Measurements from ENCODE around the gene PSMB8.

PSMB8 gene

DNA sequence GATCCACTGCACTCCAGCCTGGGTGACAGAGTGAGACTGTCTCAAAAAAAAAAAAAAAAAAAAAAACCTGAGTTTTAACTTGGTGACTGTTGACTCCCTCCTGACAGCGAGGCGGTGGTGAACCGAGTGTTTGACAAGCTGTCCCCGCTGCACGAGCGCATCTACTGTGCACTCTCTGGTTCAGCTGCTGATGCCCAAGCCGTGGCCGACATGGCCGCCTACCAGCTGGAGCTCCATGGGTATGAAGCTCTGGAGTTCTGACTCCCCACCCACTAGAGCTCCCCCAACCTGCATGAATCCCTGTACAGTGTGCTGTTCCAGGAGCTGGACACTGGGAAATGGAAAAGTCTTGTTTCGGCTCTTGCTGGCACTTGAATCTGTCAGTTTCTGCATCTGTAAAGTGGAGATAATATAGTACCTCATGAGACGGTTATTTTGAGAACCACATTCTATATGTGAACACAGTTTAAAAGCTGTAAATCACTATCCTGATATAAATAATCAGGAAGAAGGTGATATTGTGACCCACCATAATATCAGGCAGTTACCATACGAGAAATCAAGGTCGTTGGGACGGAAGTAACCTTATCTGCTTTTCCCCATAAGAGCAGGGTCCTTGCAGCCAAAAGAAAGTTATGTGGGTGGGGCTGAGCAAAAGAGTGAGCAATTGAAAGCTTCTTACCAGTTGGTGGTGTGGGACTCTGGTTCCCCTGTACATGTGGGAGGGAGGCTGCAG is 13.5 kb upstream of the PSMB8 start:
- DNase-seq (ENCODE audit: low read depth in 1 of 2, low spot score in 1 of 2): no peak

GRCh38 chr6:32855467-32856174 is 11.8 kb upstream of the PSMB8 start:
- DNase-seq (ENCODE audit: low read depth in 1 of 2, low spot score in 1 of 2): no peak

DNA sequence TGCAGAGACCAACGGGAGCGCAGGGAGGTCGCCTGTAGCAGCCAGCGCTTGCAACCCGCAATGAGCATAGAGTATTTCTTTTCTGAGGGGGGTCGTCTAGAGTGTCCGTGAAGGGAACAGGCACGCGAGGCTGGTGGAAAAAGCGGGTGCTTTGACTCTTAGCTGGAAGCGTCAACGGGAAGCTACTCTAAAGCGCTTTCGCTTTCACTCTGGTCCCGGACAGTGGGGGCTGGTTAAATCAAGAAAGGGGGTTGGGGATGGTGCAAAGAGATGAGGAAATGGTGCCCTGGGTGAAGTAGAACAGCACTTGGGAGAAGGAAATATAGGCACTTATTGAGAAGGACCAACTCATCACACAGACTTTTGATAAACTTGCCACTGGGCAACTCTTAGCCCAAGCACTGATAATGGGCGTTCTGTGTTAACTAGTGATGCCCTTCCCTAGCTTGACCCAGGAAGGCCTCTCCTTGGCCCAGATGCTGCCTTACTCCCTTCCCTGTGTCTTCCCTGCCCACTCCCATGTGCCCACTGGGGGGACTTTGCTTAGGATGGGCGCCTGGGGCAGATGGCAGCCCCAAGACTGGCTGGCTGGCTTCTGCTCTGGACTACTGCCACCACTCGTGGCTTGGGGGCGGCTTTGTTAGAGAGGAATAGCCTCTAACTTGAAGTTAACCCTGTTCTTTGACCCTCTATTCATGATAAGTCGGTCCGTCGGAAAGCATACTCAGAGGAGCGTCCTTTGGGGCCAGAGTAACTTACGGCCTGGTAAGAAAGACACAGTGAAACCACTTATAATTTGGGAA is 10.7 kb upstream of the PSMB8 start:
- DNase-seq (ENCODE audit: low read depth in 1 of 2, low spot score in 1 of 2): peak in 1 of 2 donors; percentile 31

- DNase-seq (ENCODE audit: low read depth in 1 of 2, low spot score in 1 of 2): peak; percentile 85 to 92
These were observed 9.9 kb upstream of the PSMB8 start, which contains the start of the genes PSMB9 and TAP1 for GRCh38 chr6:32853541-32854375. TSS of gene PSMB9 (plus strand) at chr6:32854192. CDS start at chr6:32854230, 38 bp downstream. TSS of gene TAP1 (minus strand) at chr6:32853704. CDS start at chr6:32853636, 68 bp downstream.

- DNase-seq (ENCODE audit: low read depth in 1 of 2, low spot score in 1 of 2): peak; percentile 28 to 42
These were observed 9.1 kb upstream of the PSMB8 start for GRCh38 chr6:32852844-32853540.

- DNase-seq (ENCODE audit: low read depth in 1 of 2, low spot score in 1 of 2): peak in 1 of 2 donors; percentile 26
These were observed 8.4 kb upstream of the PSMB8 start for GRCh38 chr6:32852018-32852843.

DNA sequence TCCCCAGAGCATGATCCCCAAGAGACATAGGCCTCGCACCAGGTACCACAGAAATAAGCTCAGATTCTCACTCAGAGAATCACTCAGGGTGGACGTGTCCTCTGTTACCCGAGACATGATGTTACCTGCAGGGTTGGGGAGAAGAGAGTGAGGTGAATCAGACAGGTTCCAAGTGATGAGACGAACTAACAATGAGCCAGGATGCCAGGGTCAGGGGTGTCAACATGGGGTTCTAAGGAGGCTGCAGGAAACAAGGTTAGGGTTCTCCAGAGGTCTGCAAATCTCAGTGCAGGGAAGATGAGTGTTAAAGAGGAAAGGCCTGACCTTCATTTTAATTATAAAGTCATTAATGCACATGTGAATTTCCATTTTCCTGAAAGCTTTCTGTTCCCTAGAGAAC is 7.2 kb upstream of the PSMB8 start:
- no peak for DNase-seq (ENCODE audit: low read depth in 1 of 2, low spot score in 1 of 2)

DNA sequence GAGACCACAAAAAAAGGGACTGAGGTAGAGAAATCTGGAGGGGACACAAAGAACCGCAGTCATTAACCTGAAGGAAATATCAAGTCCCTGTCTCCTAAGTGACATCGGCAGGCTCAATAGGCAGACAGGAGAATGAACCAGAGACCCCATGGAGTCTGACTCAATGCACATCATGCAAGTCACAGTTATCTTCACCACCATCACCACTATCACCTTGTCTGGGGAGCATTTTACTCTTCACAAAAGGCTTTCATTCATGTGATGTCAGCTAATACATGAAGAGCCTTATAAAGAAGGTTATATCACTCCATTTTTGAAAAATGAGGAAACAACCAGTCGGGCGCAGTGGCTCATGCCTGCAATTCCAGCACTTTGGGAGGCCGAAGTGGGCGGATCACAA is 5.3 kb upstream of the PSMB8 start:
- no peak for DNase-seq (ENCODE audit: low read depth in 1 of 2, low spot score in 1 of 2)

DNA sequence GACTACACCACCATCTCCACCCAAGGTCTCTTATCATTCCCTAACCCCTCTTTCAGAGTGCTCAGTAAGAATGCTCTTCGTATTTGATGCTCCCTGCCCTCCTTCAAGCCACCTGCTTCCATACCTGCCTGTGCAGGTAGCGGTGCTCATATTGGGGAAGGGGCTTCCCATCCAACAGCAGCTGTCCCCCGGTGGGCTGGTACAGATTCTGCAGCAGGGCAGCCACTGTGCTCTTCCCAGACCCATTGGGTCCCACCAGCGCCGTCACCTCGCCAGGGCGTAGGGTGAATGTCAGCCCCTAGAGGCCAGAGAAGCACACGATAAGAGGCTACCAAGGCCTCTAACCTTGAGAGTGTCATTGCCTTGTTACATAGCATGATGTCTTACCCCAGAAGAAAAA is 3.9 kb upstream of the PSMB8 start:
- no peak for DNase-seq (ENCODE audit: low read depth in 1 of 2, low spot score in 1 of 2)

DNA sequence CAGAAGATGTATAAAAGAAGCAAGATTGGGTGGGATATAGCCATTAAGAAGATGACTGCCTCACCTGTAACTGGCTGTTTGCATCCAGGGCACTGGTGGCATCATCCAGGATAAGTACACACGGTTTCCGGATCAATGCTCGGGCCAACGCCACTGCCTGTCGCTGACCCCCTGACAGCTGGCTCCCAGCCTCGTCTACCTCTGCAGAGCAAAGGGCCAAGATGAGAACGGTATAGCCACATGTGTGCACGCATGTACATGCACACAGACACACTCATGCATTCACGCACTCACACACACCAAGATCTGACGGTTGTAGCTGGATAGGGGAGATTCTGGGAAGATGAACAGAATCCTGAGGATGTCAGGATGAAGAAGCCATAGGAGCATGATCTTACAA is 3.2 kb upstream of the PSMB8 start:
- DNase-seq (ENCODE audit: low read depth in 1 of 2, low spot score in 1 of 2): no peak

DNA sequence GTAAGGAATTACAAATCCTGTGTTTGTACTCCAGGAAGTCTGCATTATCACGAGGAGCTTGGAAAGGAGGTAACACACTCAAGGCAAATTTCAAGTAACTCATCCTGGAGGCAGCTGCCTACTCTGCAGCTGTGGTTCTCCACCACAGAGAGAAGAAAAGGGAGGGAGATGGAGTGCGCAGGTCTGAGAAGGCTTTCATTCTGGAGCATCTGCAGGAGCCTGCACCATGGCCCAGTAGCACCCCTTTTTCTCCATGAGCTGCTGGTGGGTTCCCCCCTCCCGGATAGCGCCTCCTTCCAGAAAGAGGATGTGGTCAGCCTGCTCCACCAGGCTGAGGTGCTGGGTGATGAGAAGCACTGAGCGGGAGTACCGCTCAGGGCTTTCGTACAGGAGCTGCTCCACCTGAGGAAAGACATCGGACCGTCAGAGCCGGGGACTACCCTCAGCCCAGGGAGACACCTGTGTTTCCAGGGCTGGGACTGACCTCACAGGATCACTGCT is 1.6 kb upstream of the PSMB8 start:
- DNase-seq (ENCODE audit: low read depth in 1 of 2, low spot score in 1 of 2): peak; percentile 20

DNA sequence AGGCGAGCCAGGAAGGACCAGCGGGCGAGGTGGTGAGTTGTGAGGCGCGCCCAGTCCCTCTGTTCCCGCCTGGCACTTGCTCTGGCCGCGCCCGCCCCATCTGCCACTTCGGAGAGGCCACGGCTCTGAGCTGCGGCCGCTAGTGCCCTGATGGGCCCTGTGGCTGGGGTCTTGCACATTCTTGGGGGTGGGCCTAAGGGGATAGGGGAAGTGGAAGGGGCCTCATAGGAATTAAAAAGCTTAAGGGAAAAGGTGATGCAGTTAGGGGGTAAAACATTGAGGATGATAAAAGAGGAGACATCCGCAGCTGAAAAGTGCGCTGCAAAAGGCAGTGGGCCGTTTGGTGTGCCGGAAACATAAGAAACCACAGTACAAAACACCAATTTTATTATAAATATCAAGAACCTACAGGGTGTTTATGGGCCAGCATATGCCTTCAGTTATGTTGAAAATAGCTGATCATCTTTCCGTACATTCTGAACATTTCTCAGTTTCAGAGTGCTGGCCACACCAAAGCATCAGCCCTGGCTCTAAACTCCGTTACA is 1.1 kb upstream of the PSMB8 start:
- DNase-seq (ENCODE audit: low read depth in 1 of 2, low spot score in 1 of 2): no peak

GRCh38 chr6:32843331-32843978 is 392 bp downstream of the PSMB8 start:
- DNase-seq (ENCODE audit: low read depth in 1 of 2, low spot score in 1 of 2): peak in 1 of 2 donors; percentile 15

- no peak for DNase-seq (ENCODE audit: low read depth in 1 of 2, low spot score in 1 of 2)
These were observed 1.2 kb downstream of the PSMB8 start for GRCh38 chr6:32842690-32843089.

GRCh38 chr6:32842021-32842650 is 1.7 kb downstream of the PSMB8 start:
- no peak for DNase-seq (ENCODE audit: low read depth in 1 of 2, low spot score in 1 of 2)

DNA sequence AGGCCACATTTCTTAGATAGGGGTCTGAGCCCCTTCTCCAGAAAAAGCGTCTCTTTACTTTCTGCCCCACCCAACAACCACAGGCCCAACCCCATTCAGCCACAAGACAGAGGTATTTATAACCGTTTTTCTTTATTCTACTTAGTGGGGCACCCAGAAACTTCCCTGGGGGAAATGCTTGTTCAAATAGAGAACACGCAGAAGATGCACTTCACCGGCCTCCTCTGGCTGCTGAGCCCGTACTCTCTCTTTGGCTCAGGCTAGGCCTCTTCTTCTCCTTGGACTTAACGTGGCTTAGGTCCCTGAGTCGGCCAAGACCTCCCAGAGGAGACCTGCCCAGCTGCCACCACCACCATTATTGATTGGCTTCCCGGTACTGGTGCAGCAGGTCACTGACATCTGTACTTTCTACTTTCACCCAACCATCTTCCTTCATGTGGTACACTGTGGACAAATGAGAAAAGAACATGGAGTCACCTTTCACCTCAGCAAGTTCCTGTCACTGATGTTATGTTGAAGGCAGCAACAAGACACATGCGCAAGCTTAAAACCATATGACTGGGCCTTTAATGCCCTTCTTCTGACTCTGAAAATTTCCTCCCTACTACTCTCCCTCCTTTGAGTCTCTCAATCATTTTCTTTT is 3.1 kb downstream of the PSMB8 start:
- no peak for DNase-seq (ENCODE audit: low read depth in 1 of 2, low spot score in 1 of 2)

DNA sequence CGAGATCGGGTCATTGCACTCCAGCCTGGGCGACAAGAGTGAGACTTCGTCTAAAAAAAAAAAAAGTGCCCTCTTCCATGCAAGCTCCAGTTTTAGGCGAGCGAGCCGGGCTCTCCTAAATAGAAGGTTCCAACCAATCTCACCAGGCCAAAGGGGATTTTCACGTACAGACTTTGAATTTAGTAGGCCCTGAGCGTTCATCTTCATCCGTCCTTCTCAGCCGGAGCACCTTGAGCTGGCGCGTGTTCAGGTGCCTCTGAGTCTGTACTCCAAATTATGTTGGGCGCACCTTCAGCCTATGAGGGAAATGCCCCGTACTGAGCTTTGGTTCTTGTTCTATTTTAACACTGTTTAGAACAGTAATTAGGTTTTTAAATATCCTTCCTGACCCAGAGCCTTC is 4.5 kb downstream of the PSMB8 start:
- DNase-seq (ENCODE audit: low read depth in 1 of 2, low spot score in 1 of 2): no peak
